Inferior parietal cortex (tissue), 1 donor: Measurements from ENCODE around the gene NAPSA.

Source experiments
- DNase-seq: peaks from one replicate; pipeline ENCODE4 v3.0.0-alpha.2; 2016; ENCODE audit errors: extremely low spot score

Gene NAPSA

GRCh38 chr19:50315773-50316448 is 49.5 kb downstream of the NAPSA start:
- DNase-seq: no peak

- DNase-seq: no peak
These were observed 50.4 kb downstream of the NAPSA start for GRCh38 chr19:50314724-50315708.

GRCh38 chr19:50313812-50314536 is 51.5 kb downstream of the NAPSA start:
- no peak for DNase-seq

GRCh38 chr19:50312967-50313811 is 52.2 kb downstream of the NAPSA start:
- DNase-seq: no peak

- no peak for DNase-seq
These were observed 53.5 kb downstream of the NAPSA start for GRCh38 chr19:50311723-50312635.

GRCh38 chr19:50310759-50311465 is 54.5 kb downstream of the NAPSA start:
- DNase-seq: no peak

- no peak for DNase-seq
These were observed 55.9 kb downstream of the NAPSA start for GRCh38 chr19:50309396-50310125.

GRCh38 chr19:50308991-50309390 is 56.4 kb downstream of the NAPSA start:
- DNase-seq: no peak
